Erythroblast (primary cell): ENCODE data around the gene CRB2.

Source experiments
- GATA1 ChIP-seq: IDR thresholded peaks from 2 replicates; pipeline ENCODE4 v1.6.1; 2011; ENCODE audit warnings: low read depth, mild to moderate bottlenecking, control low read depth, low read length, moderate library complexity
- POLR2A ChIP-seq: IDR thresholded peaks from 2 replicates; pipeline ENCODE4 v1.6.1; 2011; ENCODE audit warnings: mild to moderate bottlenecking, low read length

DNA sequence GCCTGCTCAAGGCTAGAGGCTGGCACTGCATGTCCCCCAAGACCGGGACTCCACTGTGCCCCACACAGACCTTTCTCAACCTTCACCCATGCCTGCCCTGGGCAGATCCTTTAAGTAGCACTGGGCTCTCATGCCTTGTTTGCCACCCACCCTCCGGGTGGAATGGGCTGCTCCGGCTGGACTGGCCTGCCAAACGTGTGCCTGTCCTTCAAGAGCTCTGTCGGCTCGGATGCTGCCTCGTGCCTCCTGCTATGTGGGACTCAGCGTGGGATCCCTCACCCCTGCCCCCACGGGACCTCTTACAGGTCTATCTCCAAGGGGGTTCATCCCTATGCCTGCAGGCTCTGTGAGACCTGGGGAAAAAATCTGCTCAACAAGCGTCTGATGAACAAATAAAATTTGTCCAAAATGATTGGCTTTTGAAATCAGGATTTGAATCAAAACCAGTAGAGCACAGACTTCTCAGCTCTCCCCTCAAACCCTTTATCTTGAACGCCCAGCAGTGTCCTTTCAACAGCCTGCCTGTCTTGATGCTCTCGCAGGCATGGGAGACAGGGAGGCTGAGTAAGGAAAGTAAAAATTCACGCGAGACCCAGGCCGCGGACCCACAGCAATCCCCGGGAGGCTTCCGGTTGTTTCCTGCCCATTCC lies 56.3 kb downstream of the CRB2 start:
- TF ChIP-seq POLR2A, result no peak
- TF ChIP-seq GATA1, result no peak
